HepG2 (cell line): Measurements from ENCODE around the gene SYNGAP1. TPM values are rescaled to one million over a fixed set of nuclear protein-coding genes. Genes with fewer than 3 reads are reported as not detected.

Experiments
- AKAP8 ChIP-seq: sonication (generic); formaldehyde crosslinking; IDR thresholded peaks from 2 replicates; pipeline ENCODE4 v1.5.1; 2020; ENCODE audit warnings: mild to moderate bottlenecking, missing genetic modification reagents
- ATRX ChIP-seq: sonication (generic); formaldehyde crosslinking; IDR thresholded peaks from 2 replicates; pipeline ENCODE4 v1.4.0; 2020; ENCODE audit warnings: missing genetic modification reagents, borderline replicate concordance
- CENPX ChIP-seq: sonication (generic); formaldehyde crosslinking; IDR thresholded peaks from 2 replicates; pipeline ENCODE4 v1.9.0; 2021; ENCODE audit warnings: mild to moderate bottlenecking, missing genetic modification reagents, moderate library complexity
- HDAC2 ChIP-seq: sonication (generic); formaldehyde crosslinking; IDR thresholded peaks from 2 replicates; pipeline ENCODE4 v1.4.0; 2020; ENCODE audit warnings: missing genetic modification reagents
- HOMEZ ChIP-seq: IDR thresholded peaks from 2 replicates; pipeline ENCODE4 v1.6.1; 2016; ENCODE audit warnings: low read depth
- IRF1 ChIP-seq: sonication (generic); formaldehyde crosslinking; IDR thresholded peaks from 2 replicates; pipeline ENCODE4 v1.4.0; 2020; ENCODE audit warnings: low read depth, mild to moderate bottlenecking, missing genetic modification reagents
- MATR3 ChIP-seq: sonication (generic); formaldehyde crosslinking; IDR thresholded peaks from 2 replicates; pipeline ENCODE4 v1.4.0; 2020; ENCODE audit warnings: missing genetic modification reagents
- MBNL3 ChIP-seq: fragments of 250-450 bp; sonication (Bioruptor Pico); conservative IDR thresholded peaks from 2 replicates; pipeline ENCODE4 v1.8.0; 2022; ENCODE audit warnings: mild to moderate bottlenecking, inconsistent platforms
- POLR2AphosphoS5 ChIP-seq: IDR thresholded peaks from 2 replicates; pipeline ENCODE4 v1.6.1; 2012; ENCODE audit warnings: low read depth, low read length
- SKI ChIP-seq: fragments of 450-650 bp; IDR thresholded peaks from one replicate; pipeline ENCODE4 v1.6.1; 2018; ENCODE audit warnings: mild to moderate bottlenecking; ENCODE audit not compliant: partially characterized antibody
- SRF ChIP-seq: IDR thresholded peaks from 2 replicates; pipeline ENCODE4 v1.6.1; 2011; ENCODE audit warnings: mild to moderate bottlenecking, low read depth, low read length, moderate library complexity
- SRSF1 ChIP-seq: fragments of 200-400 bp; formaldehyde crosslinking; optimal IDR thresholded peaks from 2 replicates; pipeline ENCODE3; 2017; ENCODE audit warnings: mild to moderate bottlenecking, low read depth, low read length, moderate library complexity
- TCF7L2 ChIP-seq: IDR thresholded peaks from 2 replicates; pipeline ENCODE4 v1.6.1; 2011; ENCODE audit warnings: mild to moderate bottlenecking, low read depth, low read length, moderate library complexity
- ZNF138 ChIP-seq: sonication (generic); formaldehyde crosslinking; IDR thresholded peaks from 2 replicates; pipeline ENCODE4 v1.5.0; 2020; ENCODE audit warnings: mild to moderate bottlenecking, low read depth, missing genetic modification reagents
- ZNF17 ChIP-seq: sonication (generic); formaldehyde crosslinking; IDR thresholded peaks from 2 replicates; pipeline ENCODE4 v1.5.0; 2020; ENCODE audit warnings: mild to moderate bottlenecking, missing genetic modification reagents
- ZNF18 ChIP-seq: sonication (generic); formaldehyde crosslinking; IDR thresholded peaks from 2 replicates; pipeline ENCODE4 v1.8.0; 2022; ENCODE audit warnings: mild to moderate bottlenecking, missing genetic modification reagents; ENCODE audit not compliant: insufficient replicate concordance
- ZNF383 ChIP-seq: sonication (generic); formaldehyde crosslinking; IDR thresholded peaks from 2 replicates; pipeline ENCODE4 v1.4.0; 2020; ENCODE audit warnings: missing genetic modification reagents, mild to moderate bottlenecking, borderline replicate concordance
- ZNF503 ChIP-seq: sonication (generic); formaldehyde crosslinking; IDR thresholded peaks from 2 replicates; pipeline ENCODE4 v1.4.0; 2020; ENCODE audit warnings: missing genetic modification reagents
- ZNF510 ChIP-seq: sonication (generic); formaldehyde crosslinking; IDR thresholded peaks from 2 replicates; pipeline ENCODE4 v1.4.0; 2020; ENCODE audit warnings: low read depth, mild to moderate bottlenecking, missing genetic modification reagents
- ZNF543 ChIP-seq: sonication (generic); formaldehyde crosslinking; IDR thresholded peaks from 2 replicates; pipeline ENCODE4 v1.4.0; 2020; ENCODE audit warnings: mild to moderate bottlenecking, missing genetic modification reagents
- ZNF772 ChIP-seq: sonication (generic); formaldehyde crosslinking; IDR thresholded peaks from 2 replicates; pipeline ENCODE4 v1.5.0; 2020; ENCODE audit warnings: mild to moderate bottlenecking, missing genetic modification reagents
- ZNF777 ChIP-seq: sonication (generic); formaldehyde crosslinking; IDR thresholded peaks from 2 replicates; pipeline ENCODE4 v1.4.0; 2020; ENCODE audit warnings: missing genetic modification reagents
- ZNF800 ChIP-seq: sonication (generic); formaldehyde crosslinking; IDR thresholded peaks from 2 replicates; pipeline ENCODE4 v1.4.0; 2020; ENCODE audit warnings: missing genetic modification reagents
- ZNF839 ChIP-seq: sonication (generic); formaldehyde crosslinking; IDR thresholded peaks from 2 replicates; pipeline ENCODE4 v1.4.0; 2020; ENCODE audit warnings: missing genetic modification reagents, mild to moderate bottlenecking, borderline replicate concordance
- polyA plus RNA-seq, 8 experiments: library from polyadenylated mRNA; depleted of rRNA in 3 of 8; stranded (reverse) in 7 of 8; unstranded in 1 of 8; fragments of >200 nt; fragmentation: Illumina TruSeq in 4 of 8; extraction: Trizol in 4 of 8; gene quantifications; 2 replicates each; pipeline versions ENCODE4 v1.2.1 to v1.2.3, GENCODE V29; 2011 to 2016; ENCODE audit warnings: low read depth in 4 of 8, missing spikeins in 1 of 8, mixed read lengths in 1 of 8; ENCODE audit not compliant: insufficient read depth in 1 of 8
- total RNA-seq, 5 experiments: library from RNA; depleted of rRNA; stranded (reverse); fragments of >200 nt; fragmentation: Illumina TruSeq; extraction: Trizol; gene quantifications; 2 replicates each; pipeline ENCODE4 v1.2.3, GENCODE V29; 2016; ENCODE audit warnings: low read depth in 1 of 5

The SYNGAP1 gene
- total and polyA plus RNA-seq, 2 of the 13 experiments (the other 11 are each of a cell fraction or from before 2014, with no cell fraction given) = 0.75 to 1.1 TPM

- no peak for TF ChIP-seq HOMEZ
- TF ChIP-seq ZNF777 (CRISPR knock-in tag) = no peak
- TF ChIP-seq ZNF510 (CRISPR knock-in tag) = no peak
- TF ChIP-seq CENPX (CRISPR knock-in tag) = no peak
- TF ChIP-seq ZNF503 (CRISPR knock-in tag) = no peak
- TF ChIP-seq AKAP8 (CRISPR knock-in tag) = no peak
- TF ChIP-seq ZNF839 (CRISPR knock-in tag) = no peak; the same call in 1 of the 2 replicates
- TF ChIP-seq ZNF800 (CRISPR knock-in tag) = no peak
- no peak for TF ChIP-seq MATR3 (CRISPR knock-in tag)
- TF ChIP-seq ZNF383 = 0 out of 2 replicates have a peak, but pooled peaks have one; percentile 19
- no peak for TF ChIP-seq ZNF17 (CRISPR knock-in tag)
- no peak for TF ChIP-seq ZNF543 (CRISPR knock-in tag)
- no peak for TF ChIP-seq TCF7L2
- no peak for TF ChIP-seq ZNF18 (CRISPR knock-in tag)
- TF ChIP-seq SKI = no peak
- TF ChIP-seq HDAC2 (CRISPR knock-in tag) = no peak
- TF ChIP-seq POLR2AphosphoS5 = no peak
- no peak for TF ChIP-seq ATRX (CRISPR knock-in tag)
- no peak for TF ChIP-seq SRF
- no peak for TF ChIP-seq ZNF772 (CRISPR knock-in tag)
- TF ChIP-seq MBNL3 (CRISPR knock-in tag) = no peak
- no peak for TF ChIP-seq IRF1 (CRISPR knock-in tag)
- TF ChIP-seq ZNF138 (CRISPR knock-in tag) = no peak
- no peak for TF ChIP-seq SRSF1
Measured at GRCh38 chr6:33391922-33392594, 27.8 kb upstream of the SYNGAP1 start (continued).
